ENCODE results near the gene PGRMC2.

PGRMC2 gene

GRCh38 chr4:128298852-128299251, 11.2 kb upstream of the PGRMC2 start:
- no peak for DNase-seq

- no peak for DNase-seq
These were observed 10.6 kb upstream of the PGRMC2 start for GRCh38 chr4:128298146-128298758.

GRCh38 chr4:128295255-128295654, 7.6 kb upstream of the PGRMC2 start:
- no peak for DNase-seq

- DNase-seq = no peak
These were observed 6.9 kb upstream of the PGRMC2 start for GRCh38 chr4:128294464-128294863.

- no peak for DNase-seq
These were observed 4.7 kb upstream of the PGRMC2 start for GRCh38 chr4:128292349-128292748.

GRCh38 chr4:128291096-128291495, 3.5 kb upstream of the PGRMC2 start:
- no peak for DNase-seq

GRCh38 chr4:128290526-128290925, 2.9 kb upstream of the PGRMC2 start:
- DNase-seq = no peak

GRCh38 chr4:128289523-128290158, 2.0 kb upstream of the PGRMC2 start:
- DNase-seq = no peak

GRCh38 chr4:128288689-128289106, 1.1 kb upstream of the PGRMC2 start:
- peak in 1 of 2 experiments; percentile 61 for DNase-seq

- peak; percentile 89 to 98 for DNase-seq
These were observed 467 bp upstream of the PGRMC2 start for GRCh38 chr4:128287871-128288688.

- DNase-seq = peak in 1 of 2 experiments; percentile 16
These were observed 1.0 kb downstream of the PGRMC2 start for GRCh38 chr4:128286474-128287058.

- DNase-seq = no peak
These were observed 2.3 kb downstream of the PGRMC2 start for GRCh38 chr4:128285085-128285997.

GRCh38 chr4:128284317-128284716, 3.3 kb downstream of the PGRMC2 start:
- DNase-seq = no peak

- no peak for DNase-seq
These were observed 4.5 kb downstream of the PGRMC2 start for GRCh38 chr4:128283071-128283470.

- DNase-seq = no peak
These were observed 5.1 kb downstream of the PGRMC2 start for GRCh38 chr4:128282516-128282915.

GRCh38 chr4:128281354-128281753, 6.3 kb downstream of the PGRMC2 start:
- no peak for DNase-seq

GRCh38 chr4:128279624-128280225, 7.9 kb downstream of the PGRMC2 start:
- DNase-seq = no peak

GRCh38 chr4:128277856-128278255, 9.8 kb downstream of the PGRMC2 start:
- DNase-seq = no peak

- no peak for DNase-seq
These were observed 12.3 kb downstream of the PGRMC2 start for GRCh38 chr4:128275346-128275745.

- DNase-seq = no peak
These were observed 16.1 kb downstream of the PGRMC2 start for GRCh38 chr4:128271551-128271950.

- DNase-seq = no peak
These were observed 18.6 kb downstream of the PGRMC2 start for GRCh38 chr4:128268970-128269369.

GRCh38 chr4:128267745-128268144, 19.9 kb downstream of the PGRMC2 start:
- DNase-seq = no peak
